K562 (cell line): ENCODE measurements around the gene NSF. TPM values are rescaled to one million over a fixed set of nuclear protein-coding genes. Genes with fewer than 3 reads are reported as not detected.

Source experiments
- ATAC-seq: fragments of 200-7000 bp; cut with Tn5 transposase; 3 replicates; pipeline ENCODE4 v1.9.1; 2020; ENCODE audit warnings: moderate library complexity
- BruUV-seq: library from RNA; stranded (reverse); fragments of 400-500 nt; replicated peaks from 2 replicates; lab custom pipeline; 2021; lab: Mats Ljungman, UMichigan
- CTCF ChIA-PET: fragments of 300-600 bp; formaldehyde crosslinking; extraction: SDS; loops from one replicate; lab custom pipeline; 2021; ENCODE audit warnings: low intra/inter-chr PET ratio; lab: Yijun Ruan, JAX
- POLR2A ChIA-PET: fragments of 300-600, 350-650 bp; sonication (Branson Sonifier 250); formaldehyde crosslinking; extraction: SDS; loops from one replicate; lab custom pipeline; 2021; ENCODE audit warnings: antibody characterized with exemption, inconsistent platforms; lab: Yijun Ruan, JAX
- DNase-seq, 4 experiments: peaks; one replicate each; pipeline versions ENCODE4 v3.0.0 to v3.0.0-alpha.2; 2011 to 2018; ENCODE audit warnings: low spot score in 3 of 4, mixed read lengths in 3 of 4; ENCODE audit errors: extremely low read depth in 1 of 4
- FAIRE-seq: peaks from 2 replicates; lab custom pipeline; 2011; peaks lifted over from hg19 to GRCh38; lab: Jason Lieb, UNC
- H2AFZ ChIP-seq: 2 replicates; pipeline ENCODE4 v1.6.0; 2011; ENCODE audit warnings: low read depth, low read length, control low read depth, inconsistent platforms
- H3K27ac ChIP-seq: fragments of 200-600 bp; 3 replicates; pipeline ENCODE4 v1.8.0; 2011; ENCODE audit warnings: low read depth, mild to moderate bottlenecking, control low read depth, inconsistent platforms, low read length, moderate library complexity, mixed read lengths; ENCODE audit errors: extremely low read depth
- H3K27me3 ChIP-seq, 2 experiments: fragments of 300-600 bp in 1 of 2; 2 replicates in 1 of 2; 3 replicates in 1 of 2; pipeline versions ENCODE4 v1.6.0 to v1.8.0; 2011; ENCODE audit warnings: inconsistent platforms in 2 of 2, low read length in 2 of 2, mild to moderate bottlenecking in 1 of 2, mixed read lengths in 1 of 2, moderate library complexity in 1 of 2; ENCODE audit not compliant: control insufficient read depth in 2 of 2, insufficient read depth in 2 of 2
- H3K36me3 ChIP-seq: fragments of 300-600 bp; 3 replicates; pipeline ENCODE4 v1.8.0; 2011; ENCODE audit warnings: mild to moderate bottlenecking, low read length, inconsistent platforms; ENCODE audit not compliant: control insufficient read depth, insufficient read depth
- H3K4me1 ChIP-seq, 2 experiments: fragments of 200-600 bp in 1 of 2; replicated peaks in 1 of 2; 2 replicates in 1 of 2; 3 replicates in 1 of 2; pipeline versions ENCODE4 v1.5.1 to v1.8.0; 2011; ENCODE audit warnings: inconsistent platforms in 2 of 2, low read length in 2 of 2, mild to moderate bottlenecking in 1 of 2, mixed read lengths in 1 of 2, moderate library complexity in 1 of 2; ENCODE audit not compliant: control insufficient read depth in 2 of 2, insufficient read depth in 2 of 2
- H3K4me2 ChIP-seq: 2 replicates; pipeline ENCODE4 v1.6.1; 2011; ENCODE audit warnings: low read length, control low read depth, inconsistent platforms, mixed read lengths; ENCODE audit not compliant: insufficient read depth
- H3K4me3 ChIP-seq: fragments of 200-600 bp; sonication (generic), shearing (Covaris generic); 2 replicates; pipeline ENCODE4 v1.5.1; 2016; ENCODE audit warnings: control low read depth, inconsistent platforms
- H3K79me2 ChIP-seq: fragments of 200-600 bp; 3 replicates; pipeline ENCODE4 v1.8.0; 2011; ENCODE audit warnings: low read length, inconsistent platforms; ENCODE audit not compliant: control insufficient read depth, insufficient read depth
- H3K9ac ChIP-seq, 2 experiments: 2 replicates each; pipeline versions ENCODE4 v1.6.0 to v1.6.1; 2011; ENCODE audit warnings: low read depth in 2 of 2, low read length in 2 of 2, control low read depth in 1 of 2, inconsistent platforms in 1 of 2, mild to moderate bottlenecking in 1 of 2, mixed read lengths in 1 of 2; ENCODE audit not compliant: insufficient read depth in 1 of 2
- H3K9me1 ChIP-seq: one replicate; pipeline ENCODE4 v1.6.0; 2011; ENCODE audit warnings: inconsistent platforms, mild to moderate bottlenecking, low read length, moderate library complexity; ENCODE audit not compliant: control insufficient read depth, insufficient read depth
- H3K9me3 ChIP-seq: replicated peaks from 2 replicates; pipeline ENCODE4 v1.5.1; 2011; ENCODE audit warnings: low read depth, low read length, inconsistent platforms; ENCODE audit not compliant: control insufficient read depth, insufficient read depth
- H4K20me1 ChIP-seq: replicated peaks from 2 replicates; pipeline ENCODE4 v1.6.1; 2011; ENCODE audit warnings: low read length, inconsistent platforms, mixed read lengths; ENCODE audit not compliant: control insufficient read depth, insufficient read depth
- CBFB ChIP-seq: sonication (generic); formaldehyde crosslinking; IDR thresholded peaks from 2 replicates; pipeline ENCODE4 v1.4.0; 2020; ENCODE audit warnings: mild to moderate bottlenecking, missing genetic modification reagents
- HCFC1 ChIP-seq: IDR thresholded peaks from 2 replicates; pipeline ENCODE4 v1.6.1; 2012; ENCODE audit warnings: low read depth, low read length, improper control_type of control experiment
- HNRNPH1 ChIP-seq: fragments of 200-400 bp; formaldehyde crosslinking; optimal IDR thresholded peaks from 2 replicates; pipeline ENCODE3; 2017; ENCODE audit warnings: low read depth, mild to moderate bottlenecking, low read length, moderate library complexity
- IFI16 ChIP-seq: fragments of 250-450 bp; sonication (Bioruptor Pico); IDR thresholded peaks from 2 replicates; pipeline ENCODE4 v2.1.2; 2022; ENCODE audit warnings: mild to moderate bottlenecking, inconsistent platforms
- KDM5B ChIP-seq: fragments of 200-600 bp; sonication (generic); IDR thresholded peaks from 2 replicates; pipeline ENCODE4 v1.6.1; 2012; ENCODE audit warnings: low read depth, mild to moderate bottlenecking, moderate library complexity, low read length, control low read depth, inconsistent platforms; ENCODE audit not compliant: insufficient replicate concordance
- PRMT5 ChIP-seq: sonication (generic); formaldehyde crosslinking; IDR thresholded peaks from 2 replicates; pipeline ENCODE4 v1.5.0; 2020; ENCODE audit warnings: missing genetic modification reagents
- PURB ChIP-seq: sonication (generic); formaldehyde crosslinking; IDR thresholded peaks from 2 replicates; pipeline ENCODE4 v1.9.0; 2021; ENCODE audit warnings: low read depth, mild to moderate bottlenecking, missing genetic modification reagents
- SAP30 ChIP-seq: fragments of 200-600 bp; sonication (generic); IDR thresholded peaks from 2 replicates; pipeline ENCODE4 v1.6.1; 2012; ENCODE audit warnings: borderline replicate concordance, low read depth, mild to moderate bottlenecking, moderate library complexity, low read length, control low read depth, inconsistent platforms; ENCODE audit not compliant: insufficient read depth, poor library complexity, severe bottlenecking
- SIX5 ChIP-seq, 2 experiments: IDR thresholded peaks; 2 replicates each; pipeline ENCODE4 v1.6.1; 2011; ENCODE audit warnings: low read length in 2 of 2, borderline replicate concordance in 1 of 2, low read depth in 1 of 2, mild to moderate bottlenecking in 1 of 2, moderate library complexity in 1 of 2; ENCODE audit not compliant: insufficient read depth in 1 of 2
- SREBF2 ChIP-seq: sonication (generic); formaldehyde crosslinking; IDR thresholded peaks from 2 replicates; pipeline ENCODE4 v1.4.0; 2020; ENCODE audit warnings: mild to moderate bottlenecking, missing genetic modification reagents
- ZNF740 ChIP-seq, 3 experiments: fragments of 200-800 bp in 1 of 3; sonication (Bioruptor generic) in 1 of 3; sonication (generic) in 1 of 3; formaldehyde crosslinking in 1 of 3; IDR thresholded peaks; 2 replicates each; pipeline versions ENCODE4 v1.6.1 to v1.8.0; 2016 to 2022; ENCODE audit warnings: mild to moderate bottlenecking in 2 of 3, missing compliant biosample characterization in 2 of 3, missing genetic modification characterization in 2 of 3, missing genetic modification reagents in 1 of 3
- ZNF778 ChIP-seq: fragments of 450-650 bp; formaldehyde crosslinking; IDR thresholded peaks from 2 replicates; pipeline ENCODE4 v1.4.0; 2020; ENCODE audit warnings: mild to moderate bottlenecking, moderate library complexity
- WGBS: fragments of 100-300 bp; shearing (Covaris generic); methylation state at CpG from one replicate; pipeline ENCODE4 v1.1.6; 2016; ENCODE audit warnings: low coverage, mixed read lengths; ENCODE audit not compliant: insufficient coverage; ENCODE audit errors: missing lambda C conversion rate; 5-methylcytosine and 5-hydroxymethylcytosine counted together
- in situ Hi-C: fragments of 300-500 bp; cut with MboI; formaldehyde crosslinking; loops from 4 replicates; pipeline ENCODE4 v1.15.0; 2018; ENCODE audit warnings: inconsistent platforms, mixed read lengths
- intact Hi-C: fragments of 100-400 bp; cut with micrococcal nuclease; formaldehyde crosslinking; loops from 2 replicates; pipeline ENCODE4 v1.14.2; 2022
- polyA plus RNA-seq, 8 experiments: library from polyadenylated mRNA; depleted of rRNA in 4 of 8; stranded (reverse) in 5 of 8; unstranded in 3 of 8; fragments of >200 nt; fragmentation: Nextera tagmentation in 2 of 8; fragmentation: Illumina TruSeq in 1 of 8; extraction: Ambion mirVana in 2 of 8; extraction: Trizol in 1 of 8; gene quantifications; 2 replicates each; pipeline versions ENCODE4 v1.2.1 to v1.2.3, GENCODE V29; 2011 to 2014; ENCODE audit warnings: inconsistent platforms in 1 of 8, missing spikeins in 1 of 8
- total RNA-seq, 7 experiments: library from RNA; depleted of rRNA in 6 of 7; stranded (reverse); fragments of >200 nt in 6 of 7; fragmentation: Illumina TruSeq in 2 of 7; extraction: Trizol in 2 of 7; gene quantifications; 2 replicates each; pipeline versions ENCODE4 v1.2.1 to v1.2.3, GENCODE V29; 2011 to 2021; ENCODE audit warnings: low replicate concordance in 1 of 7
- TF ChIP-seq, protein P1 (sequence below): sonication (generic); formaldehyde crosslinking; IDR thresholded peaks from 2 replicates; pipeline ENCODE4 v1.8.0; 2022; ENCODE audit warnings: mild to moderate bottlenecking, missing genetic modification reagents
- TF ChIP-seq, protein P2 (sequence below): sonication (generic); formaldehyde crosslinking; IDR thresholded peaks from 2 replicates; pipeline ENCODE4 v1.8.0; 2022; ENCODE audit warnings: missing genetic modification reagents, mild to moderate bottlenecking, borderline replicate concordance
- TF ChIP-seq, protein P3 (sequence below): sonication (generic); formaldehyde crosslinking; IDR thresholded peaks from 2 replicates; pipeline ENCODE4 v1.8.0; 2022; ENCODE audit warnings: missing genetic modification reagents, mild to moderate bottlenecking, moderate library complexity, borderline replicate concordance

NSF gene
- total and polyA plus RNA-seq, 9 of the 15 experiments (the other 6 are each of a cell fraction or from before 2014, with no cell fraction given), result 16.7 to 39.8 (median 36.7) TPM

DNA sequence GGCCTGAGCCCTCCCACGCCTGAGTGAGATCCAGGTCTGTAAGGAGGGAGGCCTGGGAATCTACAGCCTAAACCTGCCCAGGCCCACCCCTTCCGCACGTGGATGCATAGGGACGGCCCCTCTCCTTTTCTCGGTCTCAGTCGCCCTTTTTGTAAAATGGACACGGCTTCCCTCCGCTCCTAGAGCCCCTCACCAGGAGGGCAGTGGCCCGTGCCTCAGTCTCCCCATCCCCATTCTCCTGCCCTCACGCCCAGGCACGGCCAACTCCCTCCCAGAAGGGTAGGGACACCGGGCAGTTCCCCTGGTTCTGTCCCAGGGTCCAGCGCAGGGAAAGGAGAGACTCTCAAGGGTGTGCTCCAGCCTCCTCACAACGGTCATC lies 180.0 kb downstream of the NSF start:
- Histone ChIP-seq H3K36me3 (no peaks in the 10 kb centered on the region; the same call in 2 of the 3 replicates), H2AFZ (peak overlapping the region; percentile 65), H4K20me1 (no peaks in the 10 kb centered on the region), H3K9me3 (no peaks in the 10 kb centered on the region), H3K4me1 (peaks cover 35 to 70% of the 10 kb centered on the region in 2 experiments; a peak in 4 of 5 replicates), H3K4me2 (peak overlapping the region; percentile 77), H3K27ac (peak overlapping the region; percentile 95), H3K79me2 (peaks cover 7% of the 10 kb centered on the region; the same call in 2 of the 3 replicates), H3K27me3 (no peaks in the 10 kb centered on the region), H3K4me3 (peak overlapping the region; percentile 58), H3K9me1 (no peaks in the 10 kb centered on the region), H3K9ac (peak overlapping the region; percentile 85)
- ChIA-PET POLR2A (interaction anchor here (1.0 kb wide), 1 partner anchor 14 kb away, joined by 3 read pairs; no protein-coding TSS in a partner anchor), CTCF (no interaction called here)
- intact Hi-C loops (no loop called here), in situ Hi-C loops (loop anchor here (25.0 kb wide), 1 partner anchor 333 kb away; no protein-coding TSS in a partner anchor)
- DNase-seq (no peak), FAIRE-seq (no peak), ATAC-seq (peak; percentile 13)
- WGBS, result 64% methylated on average over 12 of the region's 14 CpGs
- no TSS peak for BruUV-seq
- no peak for TF ChIP-seq HNRNPH1
- TF ChIP-seq SREBF2, result no peak
- TF ChIP-seq SIX5 (IDR thresholded peaks at IDR 0.05; ENCODE audit: borderline replicate concordance in 1 of 2, insufficient read depth in 1 of 2, low read depth in 1 of 2, low read length in 2 of 2), result no peak
- TF ChIP-seq ZNF778, result no peak
- TF ChIP-seq, protein P1, sequence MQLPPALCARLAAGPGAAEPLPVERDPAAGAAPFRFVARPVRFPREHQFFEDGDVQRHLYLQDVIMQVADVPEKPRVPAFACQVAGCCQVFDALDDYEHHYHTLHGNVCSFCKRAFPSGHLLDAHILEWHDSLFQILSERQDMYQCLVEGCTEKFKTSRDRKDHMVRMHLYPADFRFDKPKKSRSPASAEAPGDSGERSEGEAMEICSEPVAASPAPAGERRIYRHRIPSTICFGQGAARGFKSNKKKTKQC (CRISPR knock-in tag), result no peak
- no peak for TF ChIP-seq IFI16 (CRISPR knock-in tag)
- no peak for TF ChIP-seq SAP30
- TF ChIP-seq PURB (CRISPR knock-in tag), result 0 out of 2 replicates have a peak, but pooled peaks have one; percentile 34
- no peak for TF ChIP-seq KDM5B
- TF ChIP-seq, protein P2, sequence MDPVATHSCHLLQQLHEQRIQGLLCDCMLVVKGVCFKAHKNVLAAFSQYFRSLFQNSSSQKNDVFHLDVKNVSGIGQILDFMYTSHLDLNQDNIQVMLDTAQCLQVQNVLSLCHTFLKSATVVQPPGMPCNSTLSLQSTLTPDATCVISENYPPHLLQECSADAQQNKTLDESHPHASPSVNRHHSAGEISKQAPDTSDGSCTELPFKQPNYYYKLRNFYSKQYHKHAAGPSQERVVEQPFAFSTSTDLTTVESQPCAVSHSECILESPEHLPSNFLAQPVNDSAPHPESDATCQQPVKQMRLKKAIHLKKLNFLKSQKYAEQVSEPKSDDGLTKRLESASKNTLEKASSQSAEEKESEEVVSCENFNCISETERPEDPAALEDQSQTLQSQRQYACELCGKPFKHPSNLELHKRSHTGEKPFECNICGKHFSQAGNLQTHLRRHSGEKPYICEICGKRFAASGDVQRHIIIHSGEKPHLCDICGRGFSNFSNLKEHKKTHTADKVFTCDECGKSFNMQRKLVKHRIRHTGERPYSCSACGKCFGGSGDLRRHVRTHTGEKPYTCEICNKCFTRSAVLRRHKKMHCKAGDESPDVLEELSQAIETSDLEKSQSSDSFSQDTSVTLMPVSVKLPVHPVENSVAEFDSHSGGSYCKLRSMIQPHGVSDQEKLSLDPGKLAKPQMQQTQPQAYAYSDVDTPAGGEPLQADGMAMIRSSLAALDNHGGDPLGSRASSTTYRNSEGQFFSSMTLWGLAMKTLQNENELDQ (CRISPR knock-in tag), result 0 out of 2 replicates have a peak, but pooled peaks have one; percentile 25
- no peak for TF ChIP-seq HCFC1
- TF ChIP-seq, protein P3, sequence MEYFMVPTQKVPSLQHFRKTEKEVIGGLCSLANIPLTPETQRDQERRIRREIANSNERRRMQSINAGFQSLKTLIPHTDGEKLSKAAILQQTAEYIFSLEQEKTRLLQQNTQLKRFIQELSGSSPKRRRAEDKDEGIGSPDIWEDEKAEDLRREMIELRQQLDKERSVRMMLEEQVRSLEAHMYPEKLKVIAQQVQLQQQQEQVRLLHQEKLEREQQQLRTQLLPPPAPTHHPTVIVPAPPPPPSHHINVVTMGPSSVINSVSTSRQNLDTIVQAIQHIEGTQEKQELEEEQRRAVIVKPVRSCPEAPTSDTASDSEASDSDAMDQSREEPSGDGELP, result peak; percentile 5; the same call in 1 of the 2 replicates
- 0 out of 2 replicates have a peak, but pooled peaks have one; percentile 25 for TF ChIP-seq ZNF740 (CRISPR knock-in tag; IDR thresholded peaks at IDR 0.05)
- TF ChIP-seq ZNF740 (tag; IDR thresholded peaks at IDR 0.05), result no peak
- no peak for TF ChIP-seq PRMT5 (CRISPR knock-in tag)
- TF ChIP-seq CBFB (CRISPR knock-in tag), result 0 out of 2 replicates have a peak, but pooled peaks have one; percentile 11
